PC-3 (cell line): ENCODE results near the gene MLIP.

Experiments used
- CTCF ChIP-seq: fragments of 300-600 bp; sonication (generic); conservative IDR thresholded peaks from 2 replicates; pipeline ENCODE4 v1.5.1; 2017; ENCODE audit warnings: antibody characterized with exemption, low read depth, mild to moderate bottlenecking, low read length
- EZH2 ChIP-seq: fragments of 300-600 bp; sonication (generic); IDR thresholded peaks from one replicate; pipeline ENCODE4 v1.6.1; 2017; ENCODE audit warnings: antibody characterized with exemption, mild to moderate bottlenecking, low read length; ENCODE audit not compliant: unreplicated experiment
- EZH2phosphoT487 ChIP-seq: fragments of 300-600 bp; sonication (generic); IDR thresholded peaks from 2 replicates; pipeline ENCODE4 v1.6.1; 2018; ENCODE audit warnings: mild to moderate bottlenecking, antibody characterized with exemption, low read length, borderline replicate concordance

GRCh38 chr6:54094293-54094692 lies 16.9 kb upstream of the MLIP start:
- TF ChIP-seq CTCF (no peak), EZH2phosphoT487 (no peak), EZH2 (no peak)
